ENCODE measurements around the gene C16orf78. TPM values are rescaled to one million over a fixed set of nuclear protein-coding genes. Genes with fewer than 3 reads are reported as not detected.
A peak's percentile ranks its signal among the peaks of the same experiment; 100 is the strongest.

The C16orf78 gene
- total RNA-seq, 6 donors from 2014 or later, result not detected

GRCh38 chr16:49431040-49431439 is 57.4 kb downstream of the C16orf78 start:
- no peaks in the 10 kb centered on the region for H3K27me3 ChIP-seq
- DNase-seq, result peak in 1 of 2 donors; percentile 51
- H3K36me3 ChIP-seq, result no peaks in the 10 kb centered on the region
- no peak for ATAC-seq (ENCODE audit: low FRiP score in 2 of 2)
- H3K9me3 ChIP-seq, result no peaks in the 10 kb centered on the region
- no peak for TF ChIP-seq EP300 (IDR thresholded peaks at IDR 0.05)
- no peak for TF ChIP-seq POLR2AphosphoS5 (IDR thresholded peaks at IDR 0.05)
- no peak for TF ChIP-seq CTCF (IDR thresholded peaks at IDR 0.05)
- TF ChIP-seq POLR2A (IDR thresholded peaks at IDR 0.05), result no peak
- no peak overlapping the region for H3K4me3 ChIP-seq
- no peaks in the 10 kb centered on the region for H3K4me1 ChIP-seq
- WGBS, 2 donors, result 83 to 88% methylated on average over 4 to 9 of the region's 9 CpGs
- H3K27ac ChIP-seq, result no peak overlapping the region

- Histone ChIP-seq H3K36me3 (no peaks in the 10 kb centered on the region), H3K4me3 (no peak overlapping the region), H3K27ac (no peak overlapping the region), H3K9me3 (no peaks in the 10 kb centered on the region), H3K27me3 (no peaks in the 10 kb centered on the region), H3K4me1 (no peaks in the 10 kb centered on the region)
- no peak for DNase-seq
- no peak for TF ChIP-seq POLR2AphosphoS5 (IDR thresholded peaks at IDR 0.05)
- no peak for TF ChIP-seq POLR2A (IDR thresholded peaks at IDR 0.05)
- TF ChIP-seq CTCF (IDR thresholded peaks at IDR 0.05), result no peak
- no peak for TF ChIP-seq EP300 (IDR thresholded peaks at IDR 0.05)
- 85 to 86% methylated on average over 6 to 11 of the region's 11 CpGs for WGBS, 2 donors
- no peak for ATAC-seq (ENCODE audit: low FRiP score in 2 of 2)
Measured at GRCh38 chr16:49431591-49432290, 58.1 kb downstream of the C16orf78 start.

DNA sequence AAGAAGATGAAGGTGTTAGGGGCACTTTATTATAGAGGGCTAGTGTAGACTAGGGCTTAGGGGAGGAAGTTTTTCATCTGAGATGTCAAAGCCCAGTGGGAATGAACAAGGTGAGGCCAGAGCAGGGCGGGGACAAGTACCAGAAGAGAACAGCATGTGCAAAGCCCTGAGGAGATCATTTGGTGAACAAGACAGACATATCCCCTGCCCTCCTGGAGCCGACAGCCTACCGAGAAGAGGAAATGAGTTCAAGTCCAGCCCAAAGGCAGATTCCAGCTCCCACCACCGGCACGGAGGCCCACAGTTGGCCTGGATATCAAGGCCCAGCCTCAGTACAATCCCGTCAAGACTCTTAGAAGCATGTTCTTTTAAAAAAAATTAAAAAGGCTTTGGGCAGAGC is 61.1 kb downstream of the C16orf78 start:
- no peak for ATAC-seq (ENCODE audit: low FRiP score in 2 of 2)
- H3K4me1 ChIP-seq, result no peaks in the 10 kb centered on the region
- no peak overlapping the region for H3K4me3 ChIP-seq
- no peak for TF ChIP-seq POLR2AphosphoS5 (IDR thresholded peaks at IDR 0.05)
- TF ChIP-seq POLR2A (IDR thresholded peaks at IDR 0.05), result no peak
- no peak for TF ChIP-seq CTCF (IDR thresholded peaks at IDR 0.05)
- no peak for TF ChIP-seq EP300 (IDR thresholded peaks at IDR 0.05)
- WGBS, 2 donors, result 87 to 100% methylated on average over 6 of the region's 6 CpGs
- DNase-seq, result no peak
- no peaks in the 10 kb centered on the region for H3K9me3 ChIP-seq
- no peaks in the 10 kb centered on the region for H3K27me3 ChIP-seq
- no peak overlapping the region for H3K27ac ChIP-seq
- no peaks in the 10 kb centered on the region for H3K36me3 ChIP-seq

DNA sequence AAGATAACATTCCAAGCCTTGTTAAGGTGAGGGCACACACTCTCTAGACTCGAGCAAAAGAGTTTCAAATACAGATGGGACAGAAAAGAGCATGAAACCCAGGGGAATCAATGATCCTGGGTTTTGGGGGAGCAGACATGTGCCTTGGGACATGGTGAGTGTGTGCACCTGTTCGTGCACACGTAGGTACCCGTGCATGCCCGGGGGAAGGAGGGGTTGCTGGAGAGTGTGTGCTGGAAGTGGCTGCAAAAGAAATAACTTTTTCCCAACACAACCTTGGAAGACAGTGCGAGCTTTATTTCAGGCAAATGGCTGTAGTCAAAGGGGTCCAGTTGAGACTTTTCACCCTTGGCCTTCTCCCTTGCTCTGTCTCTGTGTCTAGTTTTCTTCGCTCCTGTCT is 62.6 kb downstream of the C16orf78 start:
- ATAC-seq (ENCODE audit: low FRiP score in 2 of 2) (no peak), DNase-seq (no peak)
- TF ChIP-seq CTCF (IDR thresholded peaks at IDR 0.05) (no peak), POLR2A (IDR thresholded peaks at IDR 0.05) (no peak), POLR2AphosphoS5 (IDR thresholded peaks at IDR 0.05) (no peak), EP300 (IDR thresholded peaks at IDR 0.05) (no peak)
- no peaks in the 10 kb centered on the region for H3K36me3 ChIP-seq
- H3K27ac ChIP-seq, result no peak overlapping the region
- no peaks in the 10 kb centered on the region for H3K27me3 ChIP-seq
- no peak overlapping the region for H3K4me3 ChIP-seq
- no peaks in the 10 kb centered on the region for H3K9me3 ChIP-seq
- peaks cover under 1 to 7% (median 4%) of the 10 kb centered on the region in 4 donors for H3K4me1 ChIP-seq
- 76 to 78% methylated on average over 7 of the region's 7 CpGs for WGBS, 2 donors

- Histone ChIP-seq H3K36me3 (no peaks in the 10 kb centered on the region), H3K4me1 (peaks cover 7 to 12% (median 9%) of the 10 kb centered on the region in 4 donors), H3K4me3 (no peak overlapping the region), H3K9me3 (no peaks in the 10 kb centered on the region), H3K27ac (no peak overlapping the region), H3K27me3 (no peaks in the 10 kb centered on the region)
- TF ChIP-seq EP300 (IDR thresholded peaks at IDR 0.05) (no peak), CTCF (IDR thresholded peaks at IDR 0.05) (no peak), POLR2A (IDR thresholded peaks at IDR 0.05) (no peak), POLR2AphosphoS5 (IDR thresholded peaks at IDR 0.05) (no peak)
- DNase-seq (no peak), ATAC-seq (ENCODE audit: low FRiP score in 2 of 2) (no peak)
- whole genome bisulfite sequencing, 2 donors, result 84 to 92% methylated on average over 5 of the region's 5 CpGs
Measured at GRCh38 chr16:49437344-49437743, 63.7 kb downstream of the C16orf78 start.

All from upper lobe of left lung (tissue), 6 donors.